IMR-90 (cell line): ENCODE data around the gene TIMM9. TPM values are rescaled to one million over a fixed set of nuclear protein-coding genes. Genes with fewer than 3 reads are reported as not detected.

Experiments
- ATAC-seq: fragments of 200-7000 bp; cut with Tn5 transposase; 2 replicates; pipeline ENCODE4 v1.9.1; 2020; ENCODE audit warnings: low read depth, mild to moderate bottlenecking, moderate library complexity
- BruUV-seq: library from RNA; stranded (reverse); fragments of 400-500 nt; replicated peaks from 2 replicates; lab custom pipeline; 2021; lab: Mats Ljungman, UMichigan
- CTCF ChIA-PET: fragments of 300-600 bp; formaldehyde crosslinking; extraction: SDS; loops from one replicate; lab custom pipeline; 2021; ENCODE audit warnings: antibody characterized with exemption; lab: Yijun Ruan, JAX
- POLR2A ChIA-PET: fragments of 300-600 bp; sonication (Branson Sonifier 250); formaldehyde crosslinking; loops from one replicate; lab custom pipeline; 2022; ENCODE audit warnings: antibody characterized with exemption; ENCODE audit not compliant: unreplicated experiment; lab: Charles Lee
- DNase-seq: peaks from one replicate; pipeline ENCODE4 v3.0.0; 2013
- H2AFZ ChIP-seq: replicated peaks from 2 replicates; pipeline ENCODE3; 2013; ENCODE audit warnings: low read length, mild to moderate bottlenecking; ENCODE audit not compliant: poor library complexity
- H2AK5ac ChIP-seq: 2 replicates; pipeline ENCODE4 v1.6.1; 2013; ENCODE audit warnings: low read depth, low read length, inconsistent platforms
- H2AK9ac ChIP-seq: replicated peaks from 2 replicates; pipeline ENCODE3; 2013; ENCODE audit warnings: mild to moderate bottlenecking, low read depth, low read length, moderate library complexity; ENCODE audit not compliant: poor library complexity
- H2BK120ac ChIP-seq: 2 replicates; pipeline ENCODE4 v1.6.1; 2013; ENCODE audit warnings: low read depth, low read length, inconsistent platforms
- H2BK15ac ChIP-seq: 3 replicates; pipeline ENCODE4 v1.6.1; 2013; ENCODE audit warnings: low read depth, low read length, inconsistent platforms
- H2BK20ac ChIP-seq: 2 replicates; pipeline ENCODE4 v1.6.1; 2013; ENCODE audit warnings: low read depth, mild to moderate bottlenecking, inconsistent platforms, low read length, moderate library complexity
- H2BK5ac ChIP-seq: 2 replicates; pipeline ENCODE4 v1.6.1; 2013; ENCODE audit warnings: mild to moderate bottlenecking, low read depth, low read length, inconsistent platforms; ENCODE audit not compliant: poor library complexity, severe bottlenecking
- H3K14ac ChIP-seq: replicated peaks from 2 replicates; pipeline ENCODE4 v1.6.1; 2013; ENCODE audit warnings: low read depth, low read length, inconsistent platforms
- H3K18ac ChIP-seq: 2 replicates; pipeline ENCODE4 v1.6.1; 2013; ENCODE audit warnings: low read depth, low read length, control low read depth
- H3K23ac ChIP-seq: 2 replicates; pipeline ENCODE4 v1.6.1; 2013; ENCODE audit warnings: low read depth, low read length, inconsistent platforms
- H3K27ac ChIP-seq: 2 replicates; pipeline ENCODE4 v1.5.1; 2013; ENCODE audit warnings: mild to moderate bottlenecking, control low read depth, low read length; ENCODE audit not compliant: insufficient read depth
- H3K27me3 ChIP-seq: 2 replicates; pipeline ENCODE4 v1.6.1; 2013; ENCODE audit warnings: low read length; ENCODE audit not compliant: control insufficient read depth, insufficient read depth
- H3K36me3 ChIP-seq: 2 replicates; pipeline ENCODE4 v1.6.1; 2013; ENCODE audit warnings: low read length, mixed read lengths; ENCODE audit not compliant: control insufficient read depth, insufficient read depth
- H3K4ac ChIP-seq: 2 replicates; pipeline ENCODE4 v1.6.1; 2013; ENCODE audit warnings: low read depth, low read length, inconsistent platforms
- H3K4me1 ChIP-seq: 2 replicates; pipeline ENCODE4 v1.6.1; 2013; ENCODE audit warnings: low read length, mixed read lengths; ENCODE audit not compliant: control insufficient read depth, insufficient read depth
- H3K4me2 ChIP-seq: 2 replicates; pipeline ENCODE4 v1.6.1; 2013; ENCODE audit warnings: low read depth, mild to moderate bottlenecking, control low read depth, low read length, moderate library complexity
- H3K4me3 ChIP-seq: 2 replicates; pipeline ENCODE4 v1.5.1; 2013; ENCODE audit warnings: low read depth, mild to moderate bottlenecking, control low read depth, low read length, moderate library complexity; ENCODE audit not compliant: insufficient read depth
- H3K56ac ChIP-seq: 2 replicates; pipeline ENCODE4 v1.6.1; 2013; ENCODE audit warnings: low read length, inconsistent platforms; ENCODE audit not compliant: insufficient read depth; ENCODE audit errors: extremely low read depth
- H3K79me1 ChIP-seq, 2 experiments: 2 replicates each; pipeline ENCODE4 v1.6.1; 2013; ENCODE audit warnings: low read length in 2 of 2, inconsistent platforms in 1 of 2, low read depth in 1 of 2
- H3K9ac ChIP-seq: 2 replicates; pipeline ENCODE4 v1.6.1; 2013; ENCODE audit warnings: low read depth, low read length, control low read depth
- H3K9me1 ChIP-seq: 2 replicates; pipeline ENCODE4 v1.6.1; 2013; ENCODE audit warnings: low read length, inconsistent platforms; ENCODE audit not compliant: insufficient read depth
- H3K9me3 ChIP-seq: 2 replicates; pipeline ENCODE4 v1.6.1; 2013; ENCODE audit warnings: low read length; ENCODE audit not compliant: control insufficient read depth, insufficient read depth
- H4K20me1 ChIP-seq: 2 replicates; pipeline ENCODE4 v1.6.1; 2013; ENCODE audit warnings: low read length, inconsistent platforms; ENCODE audit not compliant: insufficient read depth
- H4K5ac ChIP-seq: 2 replicates; pipeline ENCODE4 v1.6.1; 2013; ENCODE audit warnings: mild to moderate bottlenecking, low read depth, low read length, control low read depth
- H4K8ac ChIP-seq, 2 experiments: 2 replicates each; pipeline ENCODE4 v1.6.1; 2013; ENCODE audit warnings: low read depth in 2 of 2, low read length in 2 of 2, control low read depth in 1 of 2, inconsistent platforms in 1 of 2
- H4K91ac ChIP-seq: 2 replicates; pipeline ENCODE4 v1.6.1; 2013; ENCODE audit warnings: low read depth, low read length, inconsistent platforms; ENCODE audit not compliant: insufficient read depth
- ELK1 ChIP-seq: fragments of 150-350 bp; IDR thresholded peaks from 2 replicates; pipeline ENCODE4 v1.6.1; 2016; ENCODE audit warnings: low read depth, mild to moderate bottlenecking, low read length, moderate library complexity, borderline replicate concordance
- RFX5 ChIP-seq: IDR thresholded peaks from 2 replicates; pipeline ENCODE4 v1.8.0; 2012; ENCODE audit warnings: low read depth, mild to moderate bottlenecking, low read length, moderate library complexity
- WGBS, 2 experiments: methylation state at CpG; one replicate each; pipeline versions ENCODE4 v1.1.5 to v1.1.7; 2013; ENCODE audit warnings: missing lambda C conversion rate in 2 of 2; ENCODE audit not compliant: insufficient read length in 1 of 2; ENCODE audit errors: extremely low coverage in 2 of 2; 5-methylcytosine and 5-hydroxymethylcytosine counted together
- dilution Hi-C: fragments of 300-500 bp; cut with HindIII; formaldehyde crosslinking; loops from one replicate; pipeline ENCODE4 v1.14.3; 2018; ENCODE audit warnings: low sequenced_read_pairs; ENCODE audit not compliant: unreplicated experiment
- in situ Hi-C: fragments of 300-500 bp; cut with MboI; formaldehyde crosslinking; loops from 3 replicates; pipeline ENCODE4 v1.14.3; 2019; ENCODE audit warnings: low sequenced_read_pairs, inconsistent platforms, mixed read lengths
- intact Hi-C: fragments of 100-400 bp; cut with micrococcal nuclease; formaldehyde crosslinking; loops from 2 replicates; pipeline ENCODE4 v1.10.0; 2022
- polyA plus RNA-seq, 3 experiments: library from polyadenylated mRNA; depleted of rRNA; stranded (reverse); fragments of >200 nt; gene quantifications; 2 replicates each; pipeline ENCODE4 v1.2.3, GENCODE V29; 2012; ENCODE audit warnings: low replicate concordance in 1 of 3
- total RNA-seq: library from RNA; depleted of rRNA; stranded (reverse); fragments of >200 nt; gene quantifications from 2 replicates; pipeline ENCODE4 v1.2.3, GENCODE V29; 2012

TIMM9 gene
- total and polyA plus RNA-seq, 2 of the 4 experiments (the other 2 are of a cell fraction): 23.7 to 27.8 TPM

GRCh38 chr14:58444627-58445026 lies 17.3 kb upstream of the TIMM9 start:
- no peak overlapping the region for H2BK20ac ChIP-seq
- H3K79me1 ChIP-seq: no peaks in the 10 kb centered on the region
- ATAC-seq: no peak
- CTCF ChIA-PET: no interaction called here
- no peak overlapping the region for H2BK5ac ChIP-seq
- H3K23ac ChIP-seq: no peak overlapping the region
- H3K27me3 ChIP-seq: no peaks in the 10 kb centered on the region
- H3K27ac ChIP-seq: no peak overlapping the region
- no peak overlapping the region for H4K8ac ChIP-seq
- no peaks in the 10 kb centered on the region for H4K20me1 ChIP-seq
- no peaks in the 10 kb centered on the region for H3K4me1 ChIP-seq
- H3K14ac ChIP-seq: no peak overlapping the region
- H4K5ac ChIP-seq: no peak overlapping the region
- BruUV-seq: no TSS peak
- H3K4me2 ChIP-seq: no peak overlapping the region
- POLR2A ChIA-PET: no interaction called here
- intact Hi-C loops: no loop called here
- no peak overlapping the region for H3K4ac ChIP-seq
- H2AK5ac ChIP-seq: no peak overlapping the region
- no peak for DNase-seq
- dilution Hi-C loops: no loop called here
- no peak overlapping the region for H3K4me3 ChIP-seq
- no peak overlapping the region for H2AFZ ChIP-seq
- H3K18ac ChIP-seq: no peak overlapping the region
- H2AK9ac ChIP-seq: no peak overlapping the region
- H3K9me1 ChIP-seq: no peaks in the 10 kb centered on the region; the same call in 1 of the 2 replicates
- TF ChIP-seq RFX5: no peak
- no peak for TF ChIP-seq ELK1
- no peaks in the 10 kb centered on the region for H3K9me3 ChIP-seq
- in situ Hi-C loops: no loop called here
- no peak overlapping the region for H3K9ac ChIP-seq
- H2BK15ac ChIP-seq: no peak overlapping the region
- no peak overlapping the region for H2BK120ac ChIP-seq
- peaks cover 18% of the 10 kb centered on the region for H3K36me3 ChIP-seq
- H3K56ac ChIP-seq: no peak overlapping the region
- no CpG with 5 or more reads among the region's 5 CpGs for WGBS, 2 experiments
- no peak overlapping the region for H4K91ac ChIP-seq
